A549 treated with ZK216348 at 1 μM for 4 hours (cell line): ENCODE data around the gene SEMA3E. TPM values are rescaled to one million over a fixed set of nuclear protein-coding genes. Genes with fewer than 3 reads are reported as not detected.

Experiments used
- total RNA-seq: library from RNA; stranded (reverse); fragments of 200-300 nt; extraction: Qiagen RNA extraction; gene quantifications from 5 replicates; pipeline ENCODE4 v1.2.3, GENCODE V29; 2022; ENCODE audit warnings: low read depth

The SEMA3E gene
- total RNA-seq = 1.8 to 3.0 TPM (median 2.2 TPM) in 5 replicates

GRCh38 chr7:83648464-83649241, at the start of gene SEMA3E:
TSS of gene SEMA3E (minus strand) at chr7:83649139.

